ENCODE data around the gene PLA2G7. TPM values are rescaled to one million over a fixed set of nuclear protein-coding genes. Genes with fewer than 3 reads are reported as not detected.
"Not testable (repeated sequence)": the region's sequence is repeated elsewhere in the genome, so short reads cannot be mapped to it uniquely, and the experiment has no call there.

Gene PLA2G7
- total RNA-seq, 1 donor from 2014 or later: 0.32 TPM

DNA sequence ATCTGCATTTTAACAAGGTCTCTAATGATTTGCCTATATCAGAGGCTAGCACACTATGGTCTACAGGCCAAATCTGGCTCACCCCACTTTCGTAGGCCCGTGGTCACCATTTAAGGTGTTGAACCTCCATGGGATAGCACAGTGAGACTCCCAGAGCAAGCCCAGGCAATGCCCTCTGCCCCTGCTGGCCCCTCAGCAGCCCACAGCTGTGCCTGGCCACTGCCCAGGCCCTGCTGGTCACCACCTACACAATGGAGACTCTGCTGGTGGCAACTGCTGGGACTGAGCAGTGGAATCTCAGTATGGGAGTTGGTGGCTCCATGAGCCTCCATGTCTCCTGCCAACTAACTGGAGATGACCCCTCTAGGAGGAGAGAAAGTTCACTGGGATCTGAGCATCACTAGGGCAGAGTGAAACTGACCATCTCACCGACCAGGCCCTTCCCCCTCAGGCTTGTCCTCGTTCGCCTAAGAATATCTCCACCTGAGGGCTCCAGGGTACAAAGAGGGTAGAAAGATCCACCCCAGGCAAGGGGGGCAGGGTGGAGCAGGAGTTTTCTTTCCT lies 13.8 kb upstream of the PLA2G7 start:
- ATAC-seq: no peak

DNA sequence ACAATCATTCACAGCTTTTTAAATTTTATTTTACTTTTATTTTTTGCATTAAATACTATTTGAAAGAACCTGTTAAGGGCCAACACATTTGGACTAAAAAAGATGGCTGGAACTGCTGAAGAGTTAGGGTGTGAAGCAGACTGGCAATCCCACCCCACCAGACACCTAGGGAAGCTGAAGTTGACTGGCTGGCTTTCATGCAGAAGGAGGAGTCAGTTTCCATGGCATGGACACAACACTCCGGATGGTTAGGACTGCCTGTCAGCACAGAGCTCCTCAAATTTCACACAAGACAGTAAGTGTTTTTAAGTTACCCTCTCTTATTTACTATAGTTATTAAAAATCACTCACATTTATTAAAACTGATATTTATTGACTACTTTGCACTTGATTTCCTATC lies 11.5 kb upstream of the PLA2G7 start, which contains the start of gene ANKRD66:
ANKRD66 (plus strand) TSS at position 238 of the 400 bp plus-strand sequence. CDS start 5,016 bp downstream, outside the sequence.
- no peak for ATAC-seq

DNA sequence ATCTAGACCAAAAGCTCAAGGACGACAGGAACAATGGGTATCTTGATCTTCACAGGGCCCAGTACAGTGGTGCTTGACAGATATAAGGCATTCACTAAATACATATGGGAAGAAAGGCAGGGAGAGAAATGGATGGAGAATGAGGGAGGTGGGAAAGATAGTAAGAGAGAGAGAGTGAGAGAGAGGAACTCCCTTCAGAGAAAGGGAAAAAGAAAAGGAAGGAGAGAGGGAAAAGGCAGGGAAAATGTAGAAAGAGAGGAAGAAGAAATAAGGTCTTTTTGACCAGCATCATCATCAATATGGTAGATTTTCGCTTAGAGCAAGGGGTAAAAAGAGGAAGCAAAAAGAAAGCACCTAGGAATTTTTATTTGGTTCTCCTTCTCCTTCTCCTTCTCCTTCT lies 10.8 kb upstream of the PLA2G7 start:
- ATAC-seq: no peak

DNA sequence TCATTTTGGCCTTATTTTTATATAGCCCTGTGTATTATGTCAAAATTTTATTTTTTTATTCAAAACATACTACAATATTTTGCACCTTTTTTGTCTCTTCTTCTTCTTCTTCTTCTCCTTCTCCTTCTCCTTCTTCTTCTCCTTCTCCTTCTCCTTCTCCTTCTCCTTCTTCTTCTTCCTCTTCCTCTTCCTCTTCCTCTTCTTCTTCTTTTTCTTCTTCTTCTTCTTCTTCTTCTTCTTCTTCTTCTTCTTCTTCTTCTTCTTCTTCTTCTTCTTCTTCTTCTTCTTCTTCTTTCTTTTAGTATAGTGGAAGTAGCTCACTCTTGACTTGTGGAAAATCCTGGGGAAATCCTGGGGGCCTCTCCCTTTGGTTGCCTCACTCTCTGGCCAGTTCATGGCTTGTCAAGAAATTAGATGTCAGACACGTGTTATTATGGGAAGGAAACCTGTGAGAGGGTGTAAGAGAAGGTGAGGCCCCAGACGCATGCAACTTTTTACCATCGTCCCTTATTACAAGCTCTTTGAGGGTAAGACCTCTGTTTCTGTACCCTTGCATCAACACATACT lies 9.1 kb upstream of the PLA2G7 start:
- not testable (repeated sequence) for ATAC-seq

DNA sequence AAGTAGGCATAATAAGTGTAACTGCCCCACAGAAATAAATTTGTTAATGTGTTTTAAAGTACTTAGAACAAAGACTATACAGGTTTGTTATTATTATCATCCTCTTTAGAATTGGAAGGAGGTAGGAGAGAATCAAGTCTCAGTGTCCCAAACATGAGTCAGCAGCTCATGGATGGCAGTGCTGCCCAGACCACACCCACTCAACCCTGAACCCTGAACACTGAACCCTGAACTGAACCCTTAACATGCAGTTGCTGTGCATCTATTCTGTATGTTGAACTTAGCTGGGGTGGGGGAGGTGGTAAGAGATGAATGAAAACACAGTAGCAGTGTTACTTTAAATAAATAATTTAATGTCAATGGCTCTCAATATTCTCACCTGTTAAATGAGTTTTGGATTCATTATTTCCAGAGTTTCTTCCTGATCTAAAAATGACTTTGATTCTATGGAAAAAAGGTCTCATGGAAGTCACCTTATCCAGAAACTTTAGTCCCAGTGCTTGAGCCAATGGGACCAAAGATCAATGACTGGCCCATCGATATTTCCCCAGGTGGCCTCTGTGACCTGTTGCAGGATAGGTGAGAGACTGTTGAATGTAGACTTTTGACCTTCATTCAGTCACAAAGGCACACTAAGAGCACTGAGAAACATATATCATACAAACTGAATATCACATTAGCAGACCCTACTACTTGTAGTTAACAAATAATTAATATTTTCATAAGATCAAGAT lies 8.4 kb upstream of the PLA2G7 start:
- ATAC-seq: no peak

DNA sequence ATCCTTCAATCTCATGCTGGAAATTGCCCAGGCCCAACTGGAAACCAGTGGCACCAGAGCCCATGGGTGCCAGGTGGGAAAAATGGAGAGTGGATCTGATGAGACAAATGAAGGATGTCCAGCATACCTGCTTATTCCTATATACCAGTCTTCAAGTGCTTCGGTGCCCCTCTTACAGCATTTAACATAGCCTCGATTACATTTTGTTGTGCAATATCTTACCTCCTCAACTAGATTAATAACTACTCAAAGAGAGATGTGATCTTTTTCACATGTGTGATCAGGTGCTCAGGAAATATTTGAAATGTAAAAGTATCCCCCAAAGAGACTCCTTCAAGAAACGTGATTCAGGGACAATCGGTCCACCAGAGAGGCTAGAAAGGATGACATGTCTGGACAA lies 6.7 kb upstream of the PLA2G7 start:
- ATAC-seq: no peak

DNA sequence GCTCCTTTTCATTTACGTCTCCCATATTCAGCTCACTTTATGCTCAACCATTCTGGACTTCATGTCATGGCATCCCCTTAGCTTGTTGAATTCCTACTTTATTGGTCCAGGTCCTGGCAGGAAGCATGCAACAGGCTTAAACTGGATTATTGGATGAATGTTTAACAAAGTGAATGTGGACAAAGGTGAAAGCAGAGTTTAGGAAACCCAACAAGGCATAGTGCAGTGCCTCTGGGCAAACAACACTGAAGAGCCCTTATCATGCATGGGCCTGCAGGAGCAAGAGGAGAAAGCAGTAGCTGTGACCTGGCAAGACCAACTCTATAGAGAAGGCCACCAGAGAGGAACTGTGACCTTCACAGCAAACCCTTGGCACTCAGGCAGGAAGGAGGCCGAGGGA lies 6.3 kb upstream of the PLA2G7 start:
- ATAC-seq: no peak

DNA sequence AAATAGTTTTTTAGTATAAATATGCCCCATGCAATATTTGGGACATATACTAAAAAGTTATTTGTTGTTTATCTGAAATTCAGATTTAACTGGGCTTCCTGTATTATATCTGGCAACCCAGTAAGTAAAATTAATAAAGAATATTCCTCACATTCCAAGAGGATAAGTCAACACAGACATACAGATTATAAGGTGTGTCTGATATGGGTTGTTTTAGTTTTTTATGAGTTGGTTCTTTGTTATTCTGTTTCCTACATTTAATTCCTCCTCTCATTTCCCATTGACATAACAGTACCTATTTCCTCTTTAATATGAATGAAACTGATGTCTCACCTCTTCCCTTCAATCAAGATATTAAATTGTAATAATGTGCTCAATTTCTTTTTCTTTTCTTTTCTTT lies 1.7 kb upstream of the PLA2G7 start:
- no peak for ATAC-seq

DNA sequence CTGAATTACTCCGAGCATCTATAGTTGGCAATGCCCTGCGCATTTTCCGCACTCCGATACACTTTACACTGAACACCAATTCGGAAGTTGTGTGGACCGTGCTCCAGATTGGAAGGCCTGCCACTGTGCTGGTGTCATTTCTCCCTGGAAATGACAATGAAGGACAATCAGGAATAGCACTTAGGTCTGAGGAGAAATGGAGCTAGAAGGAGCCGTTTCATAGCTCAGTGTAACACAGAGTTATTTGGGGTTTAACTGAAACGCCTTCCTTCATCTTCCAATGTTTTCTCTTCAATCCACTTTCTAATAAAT lies 501 bp upstream of the PLA2G7 start:
- ATAC-seq: no peak

DNA sequence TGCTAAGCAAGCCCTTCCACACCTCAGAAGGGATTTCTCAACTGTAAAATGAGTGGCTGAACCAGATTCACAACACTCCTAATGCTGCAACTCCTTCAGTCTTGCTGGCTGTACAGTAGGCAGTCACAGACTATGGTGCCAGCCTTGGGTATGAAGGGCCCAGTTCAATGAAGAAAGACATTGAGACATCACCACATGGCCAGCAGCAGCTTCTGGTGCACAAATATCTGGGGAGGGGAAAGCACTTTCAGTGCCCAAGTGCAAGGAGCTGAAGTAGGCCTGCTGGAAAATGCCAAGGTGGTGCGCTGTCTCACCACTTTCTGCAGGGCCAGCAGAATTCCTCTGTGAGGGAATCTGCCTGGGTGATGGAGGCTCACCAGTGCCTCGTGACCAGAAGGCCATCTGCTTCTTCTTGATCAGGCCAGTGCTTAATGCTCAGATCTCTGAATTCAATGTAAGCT lies 1.8 kb downstream of the PLA2G7 start:
- peak; percentile 36 for ATAC-seq

DNA sequence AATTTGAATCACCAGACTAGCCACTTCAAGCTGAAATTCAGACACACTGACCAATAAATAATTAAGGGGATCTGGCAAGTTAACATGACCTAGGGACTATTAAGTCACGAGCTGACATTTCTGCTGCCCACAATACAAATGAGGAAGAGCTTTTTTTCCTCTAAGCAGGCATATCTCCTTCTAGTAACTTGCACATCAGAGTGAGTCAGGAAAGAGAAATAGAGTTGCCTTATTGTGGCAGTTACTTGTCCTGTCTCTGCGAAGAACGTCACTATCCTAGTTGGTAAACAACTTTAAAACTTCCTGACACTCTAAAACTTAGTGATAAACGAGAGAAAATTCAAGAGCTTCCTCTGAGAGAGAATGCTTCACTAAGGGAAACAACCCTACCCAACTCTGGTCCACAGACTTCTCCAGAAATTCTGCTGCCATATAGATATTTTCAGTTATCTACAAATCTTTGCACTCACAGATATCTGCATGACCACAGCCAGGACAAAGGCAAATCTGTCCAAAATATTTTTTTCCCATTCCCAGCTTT lies 4.2 kb downstream of the PLA2G7 start:
- ATAC-seq: no peak

DNA sequence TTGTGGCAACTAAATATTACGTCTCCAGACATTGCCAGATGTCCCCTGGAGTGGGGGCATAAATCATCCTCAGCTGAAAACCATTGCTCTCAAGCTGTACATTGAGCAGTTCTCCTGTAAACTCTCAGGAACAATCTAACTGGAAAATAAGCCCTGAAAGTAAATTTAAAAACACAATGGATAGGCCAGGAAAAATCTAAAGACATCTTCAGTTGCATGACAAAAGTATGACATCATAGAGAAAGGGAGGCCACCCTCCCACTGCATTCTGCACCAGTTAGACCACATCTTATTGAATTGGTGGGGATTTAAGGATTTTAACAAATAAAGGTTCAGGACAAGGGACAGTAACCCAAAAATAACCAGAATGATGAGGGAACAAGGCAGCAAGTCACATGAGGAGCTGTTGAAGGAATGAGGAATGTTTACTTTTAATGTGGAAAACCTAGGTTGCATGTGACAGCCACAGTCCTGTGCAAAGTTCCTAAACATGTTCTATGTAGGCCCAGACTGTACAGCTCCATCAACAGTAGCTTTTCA lies 5.3 kb downstream of the PLA2G7 start:
- no peak for ATAC-seq

DNA sequence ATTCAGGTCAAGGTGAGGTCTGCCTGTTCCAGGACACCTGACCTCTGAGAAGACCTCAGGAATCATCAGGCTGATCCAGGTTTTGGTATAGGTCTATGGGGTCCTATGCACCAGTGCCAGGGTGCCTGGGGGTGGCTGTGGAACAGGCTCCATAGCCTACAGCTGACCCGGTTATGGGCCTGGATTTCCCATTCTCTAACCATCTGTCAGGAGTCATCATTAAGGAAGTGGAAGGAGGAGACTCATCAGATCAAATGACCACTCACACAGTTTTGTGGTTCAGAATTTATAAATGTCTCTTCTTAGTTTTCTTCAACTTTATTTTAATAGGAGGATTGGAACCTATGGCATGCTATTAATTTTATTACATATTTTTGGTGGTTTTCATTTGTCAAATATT lies 14.8 kb downstream of the PLA2G7 start:
- no peak for ATAC-seq

DNA sequence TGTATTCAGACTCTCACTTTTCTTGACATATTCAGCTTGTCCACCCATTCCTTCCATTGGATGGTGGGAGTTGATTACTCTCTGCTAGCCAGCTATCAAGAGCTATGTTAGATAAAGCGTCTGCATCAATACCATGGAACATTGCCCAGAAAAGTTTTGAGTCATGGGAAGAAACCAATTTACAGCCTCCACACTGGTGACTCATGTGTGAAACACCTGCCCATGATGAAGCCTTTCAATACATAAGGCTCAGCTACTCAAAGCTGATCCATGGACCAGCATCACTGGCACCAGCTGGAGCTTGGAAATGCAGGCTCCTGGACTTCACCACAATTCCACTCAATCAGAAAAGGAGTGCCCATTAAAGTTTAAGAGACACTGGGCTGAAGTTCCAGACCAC lies 16.1 kb downstream of the PLA2G7 start:
- peak; percentile 80 for ATAC-seq

DNA sequence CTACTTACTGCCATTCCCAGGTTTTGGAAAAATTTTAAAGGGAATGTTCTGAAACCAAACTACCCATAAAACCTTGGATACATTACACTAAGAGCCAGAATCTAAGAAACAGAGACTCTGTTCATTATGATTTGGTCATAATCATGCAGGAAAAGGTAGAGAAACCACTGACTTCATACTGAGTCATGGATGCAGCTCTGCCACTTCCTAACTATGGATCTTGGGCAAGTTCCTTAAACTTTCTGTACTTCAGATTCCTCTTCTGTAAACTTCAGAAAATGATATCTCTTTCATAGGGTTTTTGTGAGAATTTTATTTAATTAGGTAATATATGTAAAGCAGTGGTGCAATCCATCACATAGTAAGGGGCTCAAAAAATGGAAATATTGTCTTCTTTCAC lies 20.0 kb downstream of the PLA2G7 start:
- no peak for ATAC-seq

DNA sequence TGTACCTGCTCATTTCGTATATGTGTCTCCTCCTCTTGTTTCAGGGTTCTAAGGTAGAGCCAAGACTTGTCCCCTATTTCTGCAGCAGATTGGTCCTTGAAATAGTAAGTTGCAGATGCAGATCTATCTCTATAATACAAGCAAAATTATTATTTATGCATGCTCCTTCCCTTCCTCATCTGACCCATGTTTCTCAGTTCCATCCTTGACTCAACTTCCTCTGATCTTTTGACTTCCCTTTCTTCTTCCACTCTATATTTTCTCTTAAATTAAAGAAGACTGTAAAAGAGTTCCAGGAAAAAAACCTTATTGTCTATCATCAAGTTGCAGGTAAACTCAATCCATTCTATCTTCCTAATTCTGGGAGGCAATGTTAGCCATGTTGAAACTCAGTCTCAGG lies 23.7 kb downstream of the PLA2G7 start:
- no peak for ATAC-seq

DNA sequence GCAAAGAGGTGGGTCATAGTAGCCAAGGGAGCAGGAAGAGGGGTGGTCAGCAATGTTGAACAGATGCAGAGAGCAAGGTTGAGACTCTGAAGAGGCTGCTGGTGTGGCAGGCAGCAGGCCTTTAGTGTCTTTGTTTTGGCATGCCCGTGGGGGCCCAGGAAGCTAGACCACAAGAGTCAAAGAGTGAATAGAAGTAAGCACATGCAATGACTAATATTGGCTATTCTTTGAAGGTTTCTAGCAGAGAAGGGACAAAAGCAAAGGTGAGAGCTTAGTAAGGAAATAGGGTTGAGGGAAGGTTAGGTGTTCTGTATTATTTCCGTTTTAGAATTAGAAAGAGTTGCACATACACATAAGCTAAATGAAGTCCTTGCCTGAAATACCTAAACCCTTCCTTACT lies 28.7 kb downstream of the PLA2G7 start:
- no peak for ATAC-seq

DNA sequence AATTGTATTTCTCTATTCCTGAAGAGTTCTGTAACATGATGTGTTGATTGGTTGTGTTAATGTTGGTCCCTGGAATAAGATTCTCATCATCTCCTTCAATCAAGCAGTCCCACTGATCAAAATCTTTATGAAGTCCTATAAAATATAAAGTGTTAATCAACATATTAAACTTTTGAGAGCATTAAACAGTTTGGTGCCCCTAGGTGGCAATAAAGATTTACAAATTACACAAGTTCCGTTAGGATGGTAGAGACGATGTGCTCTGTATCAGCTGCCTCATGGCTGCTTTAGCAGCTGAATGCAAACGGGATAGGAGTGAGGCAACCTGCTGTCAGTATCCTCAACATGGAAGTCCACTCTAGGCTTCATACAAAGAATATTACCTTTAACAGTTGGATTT lies 30.6 kb downstream of the PLA2G7 start:
- peak; percentile 52 for ATAC-seq

DNA sequence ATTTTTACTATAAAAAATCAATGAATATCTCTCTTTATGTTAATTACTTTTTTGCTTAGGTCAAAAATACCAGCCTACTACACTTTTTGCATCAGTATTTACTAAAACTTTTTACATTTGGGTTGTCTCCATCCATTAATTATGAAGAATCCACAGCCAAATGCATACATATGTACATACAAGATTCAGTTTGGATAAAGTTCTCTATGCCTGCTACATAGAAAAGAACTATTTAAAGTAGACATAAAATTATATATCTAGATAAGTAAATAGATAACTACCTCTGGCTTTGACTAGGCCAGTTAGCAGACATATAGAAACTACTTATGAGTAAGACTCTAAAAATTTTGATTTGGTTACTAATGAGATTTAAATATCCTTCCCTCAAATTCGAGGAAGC lies 35.2 kb downstream of the PLA2G7 start:
- no peak for ATAC-seq

DNA sequence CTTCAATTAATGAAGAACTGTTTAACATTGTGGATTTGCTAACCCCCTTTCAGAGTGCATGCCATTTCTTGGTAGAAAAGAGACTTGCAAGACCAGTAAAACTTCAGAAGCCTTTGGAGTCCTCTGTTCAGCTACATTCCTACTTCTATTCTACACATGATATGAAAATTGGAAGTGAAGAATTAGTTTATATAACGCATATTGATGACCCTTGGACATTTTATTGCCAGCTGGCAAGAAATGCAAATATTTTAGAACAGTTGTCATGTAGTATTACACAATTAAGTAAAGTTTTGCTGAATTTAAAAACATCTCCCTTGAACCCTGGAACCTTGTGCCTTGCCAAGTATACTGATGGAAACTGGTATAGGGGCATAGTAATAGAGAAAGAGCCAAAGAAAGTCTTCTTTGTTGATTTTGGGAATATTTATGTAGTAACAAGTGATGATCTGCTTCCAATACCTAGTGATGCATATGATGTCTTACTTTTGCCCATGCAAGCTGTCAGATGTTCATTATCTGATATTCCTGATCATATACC lies 44.2 kb downstream of the PLA2G7 start:
- ATAC-seq: no peak

DNA sequence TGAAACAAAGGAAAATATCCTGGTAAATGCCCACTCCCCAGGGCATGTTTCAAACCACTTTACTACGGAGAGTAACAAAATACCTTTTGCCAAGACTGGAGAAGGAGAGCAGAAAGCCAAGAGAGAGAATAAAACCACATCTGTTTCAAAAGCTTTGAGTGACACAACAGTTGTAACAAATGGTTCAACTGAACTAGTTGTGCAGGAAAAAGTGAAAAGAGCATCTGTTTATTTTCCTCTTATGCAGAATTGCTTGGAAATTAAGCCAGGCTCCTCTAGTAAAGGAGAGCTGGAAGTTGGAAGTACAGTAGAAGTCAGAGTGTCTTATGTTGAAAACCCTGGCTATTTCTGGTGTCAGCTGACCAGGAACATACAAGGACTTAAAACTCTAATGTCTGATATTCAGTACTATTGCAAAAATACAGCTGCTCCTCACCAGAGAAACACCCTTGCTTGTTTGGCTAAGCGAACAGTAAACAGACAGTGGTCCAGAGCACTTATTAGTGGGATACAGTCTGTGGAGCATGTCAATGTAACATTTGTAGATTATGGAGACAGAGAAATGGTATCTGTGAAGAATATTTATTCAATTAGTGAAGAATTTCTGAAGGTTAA lies 44.9 kb downstream of the PLA2G7 start:
- no peak for ATAC-seq

DNA sequence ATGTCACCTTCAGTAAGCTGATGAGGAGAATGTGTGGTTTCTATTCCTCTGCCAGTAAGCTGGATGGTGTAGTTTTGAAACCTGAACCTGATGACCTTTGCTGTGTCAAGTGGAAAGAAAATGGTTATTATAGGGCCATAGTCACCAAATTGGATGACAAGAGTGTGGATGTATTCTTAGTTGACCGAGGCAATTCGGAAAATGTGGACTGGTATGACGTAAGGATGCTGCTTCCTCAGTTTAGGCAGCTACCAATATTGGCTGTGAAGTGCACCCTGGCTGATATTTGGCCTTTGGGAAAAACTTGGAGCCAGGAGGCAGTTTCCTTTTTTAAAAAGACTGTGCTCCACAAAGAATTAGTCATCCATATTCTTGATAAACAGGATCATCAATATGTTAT lies 45.5 kb downstream of the PLA2G7 start:
- ATAC-seq: no peak

DNA sequence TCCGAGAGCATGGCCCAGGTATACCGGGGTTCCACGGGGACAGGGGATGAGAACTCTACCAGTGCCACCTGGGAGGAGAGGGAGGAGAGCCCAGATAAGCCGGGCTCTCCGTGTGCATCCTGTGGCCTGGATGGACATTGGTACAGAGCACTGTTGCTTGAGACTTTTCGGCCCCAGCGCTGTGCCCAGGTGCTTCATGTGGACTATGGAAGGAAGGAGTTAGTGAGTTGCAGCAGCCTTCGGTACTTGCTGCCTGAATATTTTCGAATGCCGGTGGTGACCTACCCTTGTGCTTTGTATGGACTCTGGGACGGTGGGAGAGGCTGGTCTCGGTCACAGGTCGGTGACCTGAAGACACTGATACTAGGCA lies 46.2 kb downstream of the PLA2G7 start:
- no peak for ATAC-seq

All from esophagus mucosa (tissue), 1 donor.